Keratinocyte (primary cell): ENCODE results near the gene FREM1. TPM values are rescaled to one million over a fixed set of nuclear protein-coding genes. Genes with fewer than 3 reads are reported as not detected.

Experiments used
- DNase-seq: peaks from one replicate; pipeline ENCODE4 v3.0.0-alpha.2; 2011; ENCODE audit warnings: low read depth, missing footprints, low spot score
- FAIRE-seq: peaks from 2 replicates; lab custom pipeline; 2011; peaks lifted over from hg19 to GRCh38; lab: Jason Lieb, UNC
- H2AFZ ChIP-seq: 2 replicates; pipeline ENCODE4 v1.6.0; 2012; ENCODE audit warnings: low read length, control low read depth, inconsistent platforms; ENCODE audit not compliant: control insufficient read depth
- H3K27ac ChIP-seq: 2 replicates; pipeline ENCODE4 v1.5.1; 2011; ENCODE audit warnings: low read length; ENCODE audit not compliant: control insufficient read depth, insufficient read depth
- H3K27me3 ChIP-seq: 3 replicates; pipeline ENCODE4 v1.6.0; 2011; ENCODE audit warnings: low read length; ENCODE audit not compliant: control insufficient read depth, insufficient read depth; ENCODE audit errors: extremely low read depth
- H3K36me3 ChIP-seq, 2 experiments: 2 replicates in 1 of 2; 3 replicates in 1 of 2; pipeline ENCODE4 v1.5.1; 2011; ENCODE audit warnings: low read length in 2 of 2, mild to moderate bottlenecking in 1 of 2; ENCODE audit not compliant: control insufficient read depth in 2 of 2, insufficient read depth in 2 of 2; ENCODE audit errors: extremely low read depth in 1 of 2
- H3K4me1 ChIP-seq: 3 replicates; pipeline ENCODE4 v1.5.1; 2011; ENCODE audit warnings: low read length; ENCODE audit not compliant: control insufficient read depth, insufficient read depth; ENCODE audit errors: extremely low read depth
- H3K4me2 ChIP-seq: 3 replicates; pipeline ENCODE4 v1.6.0; 2011; ENCODE audit warnings: low read depth, low read length; ENCODE audit not compliant: control insufficient read depth, insufficient read depth; ENCODE audit errors: extremely low read depth
- H3K4me3 ChIP-seq, 3 experiments: fragments of 200-600 bp in 1 of 3; sonication (generic) in 1 of 3; 2 replicates in 2 of 3; 3 replicates in 1 of 3; pipeline ENCODE4 v1.5.1; 2011 to 2016; ENCODE audit warnings: low read length in 3 of 3, mild to moderate bottlenecking in 3 of 3, control low read depth in 2 of 3, inconsistent platforms in 1 of 3, low read depth in 1 of 3, mixed read lengths in 1 of 3, mixed run types in 1 of 3, moderate library complexity in 1 of 3; ENCODE audit not compliant: control insufficient read depth in 2 of 3, insufficient read depth in 2 of 3; ENCODE audit errors: extremely low read depth in 1 of 3
- H3K79me2 ChIP-seq: 2 replicates; pipeline ENCODE4 v1.6.0; 2012; ENCODE audit warnings: low read length; ENCODE audit not compliant: control insufficient read depth, insufficient read depth
- H3K9ac ChIP-seq: 3 replicates; pipeline ENCODE4 v1.6.0; 2011; ENCODE audit warnings: low read length; ENCODE audit not compliant: control insufficient read depth, insufficient read depth; ENCODE audit errors: extremely low read depth
- H3K9me1 ChIP-seq: 3 replicates; pipeline ENCODE4 v1.6.0; 2011; ENCODE audit warnings: low read length; ENCODE audit not compliant: control insufficient read depth, insufficient read depth; ENCODE audit errors: extremely low read depth
- H3K9me3 ChIP-seq: 2 replicates; pipeline ENCODE4 v1.5.1; 2012; ENCODE audit warnings: low read depth, low read length; ENCODE audit not compliant: control insufficient read depth
- H4K20me1 ChIP-seq: 3 replicates; pipeline ENCODE4 v1.6.0; 2011; ENCODE audit warnings: low read length; ENCODE audit not compliant: control insufficient read depth, insufficient read depth; ENCODE audit errors: extremely low read depth
- CTCF ChIP-seq, 3 experiments: IDR thresholded peaks in 1 of 3; conservative IDR thresholded peaks in 1 of 3; optimal IDR thresholded peaks in 1 of 3; 2 replicates in 2 of 3; 3 replicates in 1 of 3; pipeline versions ENCODE3 to v1.5.1; 2011; ENCODE audit warnings: low read length in 3 of 3, mild to moderate bottlenecking in 3 of 3, moderate library complexity in 2 of 3, control low read depth in 1 of 3, inconsistent platforms in 1 of 3; ENCODE audit not compliant: insufficient read depth in 2 of 3; ENCODE audit errors: extremely low read depth in 1 of 3
- EZH2 ChIP-seq: IDR thresholded peaks from one replicate; pipeline ENCODE4 v1.6.1; 2012; ENCODE audit warnings: inconsistent platforms, mild to moderate bottlenecking, low read length, moderate library complexity
- dilution Hi-C: fragments of 300-500 bp; cut with MboI; formaldehyde crosslinking; loops from one replicate; pipeline ENCODE4 v1.7.0; 2020; ENCODE audit warnings: low sequenced_read_pairs; ENCODE audit not compliant: extremely low pct_ligation_motif_present
- polyA plus RNA-seq, 5 experiments: library from polyadenylated mRNA; depleted of rRNA in 3 of 5; stranded (reverse) in 3 of 5; stranded (forward) in 1 of 5; unstranded in 1 of 5; fragments of >200 nt; gene quantifications; 1 replicate in 1 of 5; 2 replicates in 3 of 5; 3 replicates in 1 of 5; pipeline versions ENCODE4 v1.2.1 to v1.2.3, GENCODE V29; 2011 to 2012; ENCODE audit warnings: missing spikeins in 2 of 5, low read depth in 1 of 5, low replicate concordance in 1 of 5

The FREM1 gene
- polyA plus RNA-seq, 1 donor (not counting 4 experiments of a cell fraction or from before 2014, with no cell fraction given): under 0.01 TPM

GRCh38 chr9:14806941-14807520, 103.2 kb downstream of the FREM1 start:
- no peaks in the 10 kb centered on the region for H3K4me1 ChIP-seq
- dilution Hi-C loops: no loop called here
- FAIRE-seq (no peak), DNase-seq (no peak)
- TF ChIP-seq CTCF (optimal IDR thresholded peaks at IDR 0.05 in 1 of 3, IDR thresholded peaks at IDR 0.05 in 1 of 3, conservative IDR thresholded peaks at IDR 0.05 in 1 of 3; ENCODE audit: extremely low read depth in 1 of 3, insufficient read depth in 2 of 3, low read length in 3 of 3) (no peak), EZH2 (no peak)
- no peaks in the 10 kb centered on the region for H4K20me1 ChIP-seq
- no peak overlapping the region for H3K27ac ChIP-seq
- no peaks in the 10 kb centered on the region for H3K27me3 ChIP-seq
- no peak overlapping the region for H3K9ac ChIP-seq
- no peak overlapping the region for H2AFZ ChIP-seq
- H3K4me2 ChIP-seq: no peak overlapping the region
- H3K79me2 ChIP-seq: no peaks in the 10 kb centered on the region
- no peaks in the 10 kb centered on the region for H3K9me3 ChIP-seq
- no peak overlapping the region for H3K4me3 ChIP-seq
- no peaks in the 10 kb centered on the region for H3K36me3 ChIP-seq
- H3K9me1 ChIP-seq: no peaks in the 10 kb centered on the region

GRCh38 chr9:14799030-14799429, 111.2 kb downstream of the FREM1 start:
- dilution Hi-C loops: no loop called here
- H3K9me3 ChIP-seq: no peaks in the 10 kb centered on the region
- no peak for FAIRE-seq
- H3K27ac ChIP-seq: no peak overlapping the region
- H3K79me2 ChIP-seq: no peaks in the 10 kb centered on the region
- no peaks in the 10 kb centered on the region for H3K9me1 ChIP-seq
- H3K27me3 ChIP-seq: peaks cover 3% of the 10 kb centered on the region
- no peaks in the 10 kb centered on the region for H3K4me1 ChIP-seq
- no peak overlapping the region for H3K4me2 ChIP-seq
- no peaks in the 10 kb centered on the region for H3K36me3 ChIP-seq
- no peak overlapping the region for H2AFZ ChIP-seq
- TF ChIP-seq CTCF (optimal IDR thresholded peaks at IDR 0.05 in 1 of 3, IDR thresholded peaks at IDR 0.05 in 1 of 3, conservative IDR thresholded peaks at IDR 0.05 in 1 of 3; ENCODE audit: extremely low read depth in 1 of 3, insufficient read depth in 2 of 3, low read length in 3 of 3) (no peak), EZH2 (no peak)
- no peak overlapping the region for H3K9ac ChIP-seq
- H4K20me1 ChIP-seq: no peaks in the 10 kb centered on the region
- no peak overlapping the region for H3K4me3 ChIP-seq
- no peak for DNase-seq
